HTR-8/SVneo (cell line): ENCODE measurements around the gene TMEFF2.
"Not testable (repeated sequence)": the region's sequence is repeated elsewhere in the genome, so short reads cannot be mapped to it uniquely, and the experiment has no call there.

Experiments
- DNase-seq: peaks from one replicate; pipeline ENCODE4 v3.0.0; 2011; ENCODE audit warnings: low spot score, mixed read lengths; ENCODE audit not compliant: insufficient read length
- FAIRE-seq: peaks from 2 replicates; lab custom pipeline; 2011; peaks lifted over from hg19 to GRCh38; lab: Jason Lieb, UNC

TMEFF2 gene

GRCh38 chr2:191946471-191947182 lies 248.1 kb downstream of the TMEFF2 start:
- no peak for DNase-seq
- no peak for FAIRE-seq

- DNase-seq (no peak), FAIRE-seq (no peak)
These were observed 249.1 kb downstream of the TMEFF2 start for GRCh38 chr2:191945623-191946022.

- DNase-seq (no peak), FAIRE-seq (no peak)
These were observed 252.0 kb downstream of the TMEFF2 start for GRCh38 chr2:191942739-191943103.

- FAIRE-seq: no peak
- no peak for DNase-seq
These were observed 252.5 kb downstream of the TMEFF2 start for GRCh38 chr2:191942090-191942738.

GRCh38 chr2:191941376-191941929 lies 253.3 kb downstream of the TMEFF2 start:
- FAIRE-seq (no peak), DNase-seq (no peak)

GRCh38 chr2:191938779-191939178 lies 256.0 kb downstream of the TMEFF2 start:
- DNase-seq (no peak), FAIRE-seq (no peak)

- FAIRE-seq: no peak
- no peak for DNase-seq
These were observed 257.8 kb downstream of the TMEFF2 start for GRCh38 chr2:191936882-191937405.

GRCh38 chr2:191935247-191935646 lies 259.5 kb downstream of the TMEFF2 start:
- DNase-seq (no peak), FAIRE-seq (no peak)

- FAIRE-seq: no peak
These were observed 261.2 kb downstream of the TMEFF2 start for GRCh38 chr2:191933307-191934105.

GRCh38 chr2:191932286-191932685 lies 262.4 kb downstream of the TMEFF2 start:
- FAIRE-seq (peak; percentile 65), DNase-seq (no peak)

More at GRCh38 chr2:191933307-191934105, 261.2 kb downstream of the TMEFF2 start:
- DNase-seq: no peak

GRCh38 chr2:191931329-191931728 lies 263.4 kb downstream of the TMEFF2 start:
- FAIRE-seq: no peak
- no peak for DNase-seq

- FAIRE-seq: no peak
- no peak for DNase-seq
These were observed 264.5 kb downstream of the TMEFF2 start for GRCh38 chr2:191930205-191930604.

- DNase-seq (no peak), FAIRE-seq (no peak)
These were observed 265.4 kb downstream of the TMEFF2 start for GRCh38 chr2:191929288-191929687.

- peak; percentile 62 for FAIRE-seq
- no peak for DNase-seq
These were observed 266.7 kb downstream of the TMEFF2 start for GRCh38 chr2:191927991-191928390.

- FAIRE-seq: no peak
- peak; percentile 56 for DNase-seq
These were observed 267.3 kb downstream of the TMEFF2 start for GRCh38 chr2:191927319-191927867.

GRCh38 chr2:191926671-191927070 lies 268.1 kb downstream of the TMEFF2 start:
- FAIRE-seq (peak; percentile 77), DNase-seq (no peak)

GRCh38 chr2:191923652-191923997 lies 271.1 kb downstream of the TMEFF2 start:
- DNase-seq (no peak), FAIRE-seq (no peak)

GRCh38 chr2:191922736-191923651 lies 271.7 kb downstream of the TMEFF2 start:
- FAIRE-seq (no peak), DNase-seq (no peak)

- FAIRE-seq, DNase-seq: not testable (repeated sequence)
These were observed 273.1 kb downstream of the TMEFF2 start for GRCh38 chr2:191921650-191922049.
